Measurements from ENCODE around the gene FZD4. TPM values are rescaled to one million over a fixed set of nuclear protein-coding genes. Genes with fewer than 3 reads are reported as not detected.

FZD4 gene
- total RNA-seq, 2 experiments from 2014 or later, result 0.07 to 0.16 TPM

- Mint-ChIP-seq H3K9me3 (no peaks in the 10 kb centered on the region), H3K4me3 (no peak overlapping the region), H3K27me3 (peaks cover 5% of the 10 kb centered on the region), H3K27ac (no peak overlapping the region), H3K4me1 (ENCODE audit: low read depth) (no peaks in the 10 kb centered on the region), H3K36me3 (ENCODE audit: low read depth) (no peaks in the 10 kb centered on the region)
- CTCF ChIA-PET, result no interaction called here
- ATAC-seq (no peak), DNase-seq (no peak)
- no peak for TF ChIP-seq CTCF (IDR thresholded peaks at IDR 0.05)
- POLR2A ChIA-PET, result no interaction called here
- intact Hi-C loops (cut with micrococcal nuclease), result no loop called here
Measured at GRCh38 chr11:86896441-86896841, 58.8 kb downstream of the FZD4 start.

Other genes with a start within 250 kb of the FZD4 start
- 1 to 10 TPM; 1.4 to 2.3 TPM for gene PRSS23, start 154.9 kb downstream of the FZD4 start, total RNA-seq
- 10 to 100 TPM; 24.7 to 30.0 TPM for gene TMEM135, start 82.5 kb upstream of the FZD4 start, total RNA-seq

Measured in activated CD8-positive, alpha-beta T cell treated with anti-CD3 and anti-CD28 coated beads for 36 hours (primary cell).